Inferior parietal cortex (tissue), 1 donor: Measurements from ENCODE around the gene IL22RA1.

Experiments
- DNase-seq: peaks from one replicate; pipeline ENCODE4 v3.0.0-alpha.2; 2016; ENCODE audit errors: extremely low spot score

The IL22RA1 gene

DNA sequence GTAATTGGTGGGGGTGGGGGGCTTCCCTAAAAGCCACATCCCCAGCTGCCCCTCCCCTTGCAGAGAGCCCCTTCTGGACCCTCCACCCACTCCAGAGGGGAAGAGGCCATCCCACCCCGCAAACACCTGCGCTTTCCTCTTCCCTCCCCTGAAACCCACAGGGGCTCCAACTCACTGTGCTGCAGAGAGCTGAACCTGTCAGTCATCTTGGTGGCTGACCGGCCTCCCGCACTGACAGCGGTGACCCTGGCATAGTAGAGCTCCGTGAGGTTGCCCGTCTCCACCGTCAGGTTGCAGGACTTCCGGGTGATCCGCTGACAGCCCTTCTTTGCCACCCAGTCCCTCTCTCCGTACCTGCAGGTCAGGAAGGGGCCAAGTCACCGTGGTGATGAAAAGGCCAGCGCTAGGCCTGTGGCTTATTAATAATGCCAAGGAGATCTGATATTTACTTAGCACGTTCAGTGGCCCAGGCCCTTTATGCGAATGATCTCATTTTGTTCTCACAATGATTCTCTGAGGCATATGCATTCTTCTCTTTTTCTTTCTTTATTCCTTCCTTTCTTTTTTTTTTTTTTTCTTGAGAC lies 5.9 kb downstream of the IL22RA1 start:
- DNase-seq, result no peak

DNA sequence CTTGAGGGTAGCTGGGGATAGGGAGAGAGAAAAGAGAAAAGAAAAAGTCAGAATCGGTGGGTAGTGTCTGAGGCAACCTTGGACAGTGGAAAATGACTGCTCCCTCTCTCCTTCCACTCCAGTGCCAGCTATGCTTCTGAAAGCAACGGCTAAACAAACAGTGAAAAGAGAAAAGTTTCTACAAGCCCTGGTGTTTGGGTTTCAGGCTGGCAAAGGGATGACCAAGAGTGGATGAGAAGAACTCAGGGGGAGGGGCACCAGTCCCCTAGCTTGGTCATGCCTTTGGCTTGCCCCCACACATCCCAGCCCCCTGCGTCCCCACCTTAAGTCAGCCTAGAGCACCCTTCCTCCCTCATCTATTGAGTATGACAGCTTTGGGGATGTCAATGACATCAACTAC lies 8.6 kb downstream of the IL22RA1 start:
- DNase-seq, result no peak

DNA sequence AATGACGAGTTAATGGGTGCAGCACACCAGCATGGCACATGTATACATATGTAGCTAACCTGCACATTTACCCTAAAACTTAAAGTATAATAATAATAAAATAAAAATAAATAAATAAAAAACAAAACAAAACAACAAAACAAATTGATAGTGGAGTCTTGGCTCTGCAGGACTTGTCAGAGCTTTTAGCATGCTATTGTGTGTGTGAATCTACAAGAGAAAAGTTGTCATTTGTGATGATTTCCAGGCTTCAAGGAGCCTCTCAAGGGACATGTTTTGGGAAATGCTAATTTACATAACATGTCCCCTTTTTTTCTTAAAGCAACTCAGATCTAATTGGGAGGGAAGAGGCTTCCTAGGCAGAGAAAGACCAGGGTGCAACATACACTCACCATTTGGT lies 9.1 kb downstream of the IL22RA1 start:
- no peak for DNase-seq

DNA sequence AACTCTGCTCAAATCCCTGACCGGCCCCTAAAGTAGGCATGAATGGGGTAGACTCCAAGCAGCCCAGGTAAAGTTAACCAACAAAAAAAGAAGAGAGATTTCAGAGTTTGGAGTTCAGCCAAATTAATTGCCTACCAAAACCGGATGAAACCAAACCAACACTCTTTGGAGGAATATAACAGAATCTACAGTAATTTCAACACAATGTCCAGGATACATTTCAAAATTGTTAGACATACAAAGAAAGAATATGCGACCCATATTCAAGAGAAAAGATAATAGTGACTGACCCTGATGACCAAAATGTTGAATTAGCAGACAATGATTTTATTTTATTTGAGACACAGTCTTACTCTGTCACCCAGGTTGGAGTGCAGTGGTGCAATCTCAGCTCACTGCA lies 12.6 kb downstream of the IL22RA1 start:
- no peak for DNase-seq

DNA sequence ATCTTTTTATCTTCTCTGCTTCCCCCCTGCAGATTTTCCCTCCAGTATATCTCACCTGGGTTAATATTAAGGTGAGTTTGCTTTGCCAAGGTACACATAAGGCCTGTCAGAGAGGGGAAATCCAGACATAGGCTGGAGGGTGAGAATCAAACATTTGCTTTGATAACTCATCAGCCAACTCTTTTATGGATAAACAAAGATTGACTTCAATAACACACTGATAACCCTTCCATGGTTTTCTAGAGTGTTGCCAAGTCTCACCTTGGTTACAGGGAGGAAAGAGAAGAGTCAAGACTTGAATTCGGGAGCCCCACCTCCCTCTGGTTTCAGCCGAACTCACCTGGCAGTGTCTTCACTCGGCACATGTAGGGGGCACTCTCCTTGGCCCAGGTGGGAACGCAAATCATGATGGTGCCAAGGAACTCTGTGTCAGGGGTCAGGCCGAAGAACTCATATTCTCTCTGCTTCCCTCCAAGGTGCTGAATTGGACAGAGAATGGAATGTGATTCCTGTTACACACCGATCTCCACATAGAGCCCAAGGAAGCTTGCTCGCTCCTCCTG lies 15.1 kb downstream of the IL22RA1 start:
- DNase-seq, result no peak

DNA sequence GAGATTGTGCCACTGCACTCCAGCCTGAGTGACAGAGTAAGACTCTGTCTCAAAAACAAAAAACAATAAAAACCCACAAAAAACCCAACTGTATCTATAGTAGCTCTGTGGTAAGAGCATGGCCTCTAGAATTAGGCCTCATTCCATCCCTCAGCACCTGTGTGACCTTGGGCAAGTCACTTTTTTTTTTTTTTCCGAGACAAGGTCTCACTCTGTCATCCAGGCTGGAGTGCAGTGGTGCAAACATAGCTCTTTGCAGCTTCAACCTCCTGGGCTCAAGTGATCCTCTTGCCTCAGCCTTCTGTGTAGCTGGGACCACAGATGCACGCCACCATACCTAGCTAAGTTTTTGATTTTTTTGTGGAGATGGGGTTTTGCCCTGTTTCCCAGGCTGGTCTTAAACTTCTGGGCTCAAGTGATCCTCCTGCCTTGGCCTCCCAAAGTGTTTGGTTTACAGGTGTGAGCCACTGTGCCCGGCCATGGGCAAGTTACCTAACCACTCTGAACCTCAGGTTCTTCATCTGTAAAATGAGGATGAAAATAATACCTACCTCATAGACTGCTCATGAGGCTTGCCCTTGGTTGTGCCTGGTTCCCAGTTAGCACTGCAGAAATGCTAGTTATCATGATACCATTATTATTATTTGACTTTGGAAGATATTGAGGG lies 15.7 kb downstream of the IL22RA1 start:
- DNase-seq, result no peak

DNA sequence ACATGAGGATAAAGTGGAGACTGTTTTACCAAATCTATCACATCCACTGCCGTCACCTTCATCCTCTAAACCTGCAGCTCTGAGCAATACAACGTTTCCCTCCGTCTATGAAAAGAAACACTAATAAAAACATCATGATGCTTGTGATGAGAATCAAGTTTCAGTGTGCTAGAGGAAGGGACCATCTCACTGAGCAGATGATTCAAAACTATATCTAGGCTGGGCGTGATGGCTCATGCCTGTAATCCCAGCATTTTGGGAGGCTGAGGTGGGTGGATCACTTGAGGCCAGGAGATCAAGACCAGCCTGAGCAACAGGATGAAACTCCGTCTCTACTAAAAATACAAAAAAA lies 16.3 kb downstream of the IL22RA1 start:
- no peak for DNase-seq

DNA sequence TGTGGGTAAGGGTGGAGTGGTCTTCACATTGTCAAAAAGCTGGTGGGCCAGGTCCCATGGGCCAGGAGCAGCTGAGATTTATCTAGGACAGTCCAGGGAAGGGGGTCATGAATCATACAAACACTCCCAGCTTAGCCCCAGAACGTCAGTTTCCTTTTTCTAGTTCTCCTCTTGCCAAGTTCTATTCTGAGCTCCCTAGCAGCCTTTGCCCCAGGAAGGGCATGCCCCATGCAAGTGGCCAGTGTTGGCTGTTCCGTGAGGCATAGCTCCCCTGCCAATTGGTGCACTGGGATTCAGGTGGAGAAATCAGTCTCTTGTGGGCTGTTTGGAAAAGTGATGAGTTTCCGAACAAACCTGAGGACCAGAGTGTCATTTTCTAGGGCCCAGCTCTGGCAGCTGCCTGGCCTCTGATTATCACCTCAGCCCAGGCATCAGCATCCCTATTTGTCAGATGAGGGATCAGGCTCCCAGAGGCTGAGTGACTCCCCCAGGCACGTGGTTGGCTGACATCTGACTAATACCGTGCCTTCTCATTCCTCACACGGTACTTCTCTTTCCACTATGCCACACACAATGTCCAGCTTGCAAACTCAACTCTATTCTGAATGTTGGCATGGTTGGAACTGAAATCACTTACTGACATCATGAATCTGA lies 16.8 kb downstream of the IL22RA1 start:
- DNase-seq, result no peak

DNA sequence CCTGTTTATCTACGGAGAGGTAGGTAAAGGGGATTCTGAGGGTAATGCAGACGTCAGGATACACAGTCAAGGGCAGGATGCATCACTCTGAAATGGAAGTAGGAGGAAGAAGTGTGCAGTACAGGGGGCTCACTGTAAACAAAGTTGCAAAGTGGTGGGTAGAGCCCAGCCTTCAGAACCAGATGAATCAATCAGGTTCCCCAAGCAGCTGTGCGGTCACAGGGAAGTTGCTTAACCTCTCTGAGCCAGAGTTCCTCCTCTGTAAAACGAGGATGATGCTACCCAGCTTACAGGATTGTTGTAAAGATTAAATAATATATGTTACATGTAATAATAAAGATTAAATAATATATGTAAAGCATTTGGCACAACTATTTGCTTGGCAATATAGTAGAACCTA lies 17.5 kb downstream of the IL22RA1 start:
- DNase-seq, result no peak

DNA sequence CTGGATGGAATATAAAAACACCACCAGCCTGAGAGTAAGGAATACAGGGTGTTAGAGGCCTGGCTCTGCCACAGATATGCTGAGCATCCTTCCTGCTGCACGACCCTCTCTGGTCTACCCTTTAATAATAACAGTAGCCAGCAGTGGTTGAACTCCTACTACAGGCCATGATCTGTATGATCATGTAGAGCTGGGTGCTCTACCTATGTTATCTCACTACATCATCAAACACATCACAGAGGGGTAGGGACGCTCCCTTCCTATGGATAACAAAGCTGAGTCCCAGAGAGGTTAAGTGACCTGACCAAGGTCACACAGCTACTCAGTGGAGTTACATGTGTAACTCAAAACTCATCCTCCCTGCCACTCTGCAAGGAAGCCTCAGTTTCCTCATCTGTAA lies 18.0 kb downstream of the IL22RA1 start:
- no peak for DNase-seq

DNA sequence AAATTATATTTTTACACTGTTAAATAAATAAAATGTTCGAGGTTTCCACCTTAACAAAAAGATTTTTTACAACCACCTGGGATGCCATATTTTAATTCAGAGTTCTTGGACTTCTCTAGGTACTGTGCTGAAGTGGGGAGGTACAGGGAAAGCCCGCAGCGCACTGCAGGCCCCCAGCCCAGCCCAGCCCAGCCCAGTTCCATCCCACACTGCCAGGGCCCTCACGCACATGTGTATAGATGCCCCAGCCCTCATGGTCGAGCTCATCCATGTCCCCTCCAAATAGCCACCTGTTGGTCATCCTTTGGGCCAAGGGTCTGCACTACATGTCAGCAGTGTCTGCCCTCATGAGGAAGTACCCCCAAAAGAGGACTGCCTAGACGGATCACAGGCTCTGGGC lies 19.3 kb downstream of the IL22RA1 start:
- DNase-seq, result no peak

DNA sequence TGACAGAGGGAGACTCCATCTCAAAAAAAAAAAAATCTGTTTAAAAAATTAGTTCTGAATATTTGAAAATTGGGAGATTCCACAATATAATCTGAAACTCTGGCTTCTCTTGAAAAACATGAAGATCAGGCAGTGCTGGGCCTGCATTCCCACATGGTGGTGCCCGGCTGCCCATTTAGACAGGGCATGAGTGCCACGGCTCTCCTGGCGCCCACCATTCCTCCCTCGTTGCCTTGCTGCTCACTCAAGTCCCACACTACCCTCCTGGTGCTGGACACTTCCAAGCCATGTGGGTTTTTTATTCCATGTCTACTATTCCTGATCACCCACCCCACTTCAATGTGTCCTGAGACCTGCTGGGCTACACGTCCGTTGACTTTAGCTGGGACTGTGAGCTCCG lies 20.2 kb downstream of the IL22RA1 start:
- no peak for DNase-seq

DNA sequence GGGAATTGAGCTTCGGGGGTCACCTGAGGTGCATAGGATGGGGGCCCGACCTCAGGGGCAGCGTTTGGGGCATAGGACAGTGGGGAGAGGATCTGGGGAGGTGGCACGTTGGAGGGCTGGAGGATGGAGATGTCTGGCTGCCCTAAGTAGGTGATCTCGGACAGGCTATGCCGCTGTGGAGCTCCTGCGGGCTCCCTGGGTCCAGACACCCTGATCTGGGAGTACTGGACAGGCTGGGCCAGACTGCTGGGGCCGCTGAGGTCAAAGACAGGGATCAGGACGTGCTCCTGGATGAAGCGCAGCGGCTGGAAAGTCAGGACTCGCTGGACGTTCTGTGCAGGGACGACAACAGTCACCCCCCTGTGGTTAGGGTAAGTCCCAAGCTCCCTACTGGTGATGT lies 21.5 kb downstream of the IL22RA1 start:
- DNase-seq, result no peak

DNA sequence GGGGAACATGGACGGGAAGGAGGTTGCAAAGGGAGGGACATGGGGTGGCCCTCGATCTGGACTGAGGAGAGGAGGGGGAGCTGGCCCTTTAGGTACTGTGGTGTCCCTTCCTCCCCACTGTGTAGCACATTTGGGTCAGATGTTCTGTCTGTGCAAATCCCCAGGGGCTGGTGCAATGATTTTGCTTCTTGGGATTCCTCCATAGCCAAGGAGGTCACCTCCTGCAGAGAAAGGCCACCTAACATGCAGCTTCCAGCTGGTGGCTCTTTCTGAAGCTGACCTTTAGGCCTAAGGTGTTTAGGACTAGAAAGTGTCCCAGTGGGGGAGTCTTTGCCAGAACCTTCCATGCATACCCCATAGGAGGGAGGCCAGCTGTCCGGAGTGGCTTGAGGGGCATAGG lies 22.0 kb downstream of the IL22RA1 start:
- DNase-seq, result no peak

DNA sequence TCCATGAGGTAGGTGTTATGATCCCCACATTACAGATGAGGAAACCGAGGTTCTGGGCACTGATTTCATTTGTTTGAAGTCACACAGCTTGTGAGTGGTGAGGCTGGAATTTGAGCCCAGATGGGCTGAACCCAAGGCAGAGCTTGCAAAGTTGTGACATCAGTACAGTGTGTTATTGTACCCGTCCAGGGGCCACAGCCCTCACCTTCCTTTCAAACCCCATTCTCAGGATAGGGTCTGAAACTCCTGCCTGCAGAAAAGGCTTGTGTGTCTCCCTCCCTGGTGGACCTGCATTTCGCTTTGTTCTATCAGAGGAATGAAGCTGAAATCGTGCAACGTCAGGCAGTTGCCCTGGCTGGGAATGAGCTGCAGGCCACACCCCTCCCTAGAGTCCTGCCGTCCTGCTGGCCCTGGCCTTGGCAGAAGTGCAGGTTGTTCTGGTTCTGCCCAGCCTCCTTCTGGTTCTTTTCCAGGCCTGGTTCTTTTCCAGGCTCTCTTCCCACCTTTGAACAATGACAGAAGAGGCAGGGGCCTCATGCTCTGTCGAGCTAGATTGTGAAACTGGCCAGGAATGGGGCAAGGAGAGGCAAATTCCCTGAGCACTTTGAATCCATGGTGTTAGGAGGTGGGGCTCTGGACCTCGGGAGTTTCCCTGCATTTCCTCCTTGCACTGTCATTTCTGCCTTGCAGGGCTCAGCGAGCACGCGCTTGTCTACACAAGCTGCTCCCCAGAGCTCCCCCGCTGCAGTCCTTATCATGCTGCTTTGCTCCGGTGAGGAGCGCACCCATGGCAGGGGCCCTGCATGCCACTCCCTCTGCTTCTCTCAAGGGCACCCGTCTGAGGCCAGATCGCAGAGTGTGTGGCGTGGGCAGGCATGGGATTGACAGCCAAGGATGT lies 22.8 kb downstream of the IL22RA1 start:
- DNase-seq, result no peak

DNA sequence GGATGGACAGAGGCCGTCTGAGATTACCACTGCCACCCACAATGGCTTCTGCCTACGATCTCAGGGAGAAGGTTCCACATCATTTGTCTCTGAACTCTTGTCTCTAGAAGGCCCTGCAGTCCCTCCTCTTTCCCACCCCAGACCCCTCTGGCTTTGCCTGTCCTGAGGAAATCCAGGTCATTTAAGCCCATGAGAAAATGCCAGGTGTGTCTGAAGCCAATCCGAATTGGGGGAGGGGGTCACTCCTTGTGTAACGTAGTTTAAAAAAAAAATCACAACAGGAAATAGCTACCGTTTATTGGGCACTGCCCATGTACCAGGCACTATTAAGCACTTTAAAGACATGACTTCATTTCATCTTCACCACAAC lies 23.5 kb downstream of the IL22RA1 start:
- no peak for DNase-seq

DNA sequence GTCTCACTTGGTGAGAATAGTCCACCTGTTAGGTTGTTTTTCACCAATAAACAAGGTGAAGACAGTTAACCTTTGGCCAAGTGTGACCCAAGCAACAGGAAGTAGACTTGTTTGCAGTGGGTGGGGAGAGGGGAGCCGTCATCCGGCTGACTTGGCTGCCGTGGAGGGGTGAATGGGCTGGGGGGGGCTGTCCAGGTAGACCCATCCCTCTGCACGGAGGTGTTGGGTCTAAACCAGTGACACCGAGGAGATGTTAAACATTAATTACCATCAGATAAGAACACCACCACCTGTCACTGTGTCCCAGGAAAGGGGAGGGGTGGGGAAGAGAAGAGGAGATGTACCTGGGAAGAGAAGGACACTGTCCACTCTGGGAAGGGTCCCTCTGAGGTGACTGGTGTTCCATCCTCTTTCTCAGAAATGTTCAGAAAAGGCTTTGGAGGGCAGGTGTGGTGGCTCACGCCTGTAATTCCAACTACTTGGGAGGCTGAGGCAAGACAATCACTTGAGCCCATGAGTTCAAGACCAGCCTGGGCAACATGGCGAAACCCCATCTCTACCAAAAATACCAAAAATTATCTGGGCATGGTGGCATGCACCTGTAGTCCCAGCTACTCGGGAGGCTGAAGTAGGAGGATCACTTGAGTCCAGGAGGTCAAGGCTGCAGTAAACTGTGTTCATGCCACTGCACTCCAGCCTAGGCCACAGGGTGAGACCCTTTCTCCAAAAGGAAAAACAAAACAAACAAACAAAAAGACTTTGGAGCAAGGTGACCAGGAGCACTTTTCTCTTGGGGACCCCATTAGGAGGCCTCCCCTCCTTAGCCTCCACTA lies 24.3 kb downstream of the IL22RA1 start:
- DNase-seq, result no peak

DNA sequence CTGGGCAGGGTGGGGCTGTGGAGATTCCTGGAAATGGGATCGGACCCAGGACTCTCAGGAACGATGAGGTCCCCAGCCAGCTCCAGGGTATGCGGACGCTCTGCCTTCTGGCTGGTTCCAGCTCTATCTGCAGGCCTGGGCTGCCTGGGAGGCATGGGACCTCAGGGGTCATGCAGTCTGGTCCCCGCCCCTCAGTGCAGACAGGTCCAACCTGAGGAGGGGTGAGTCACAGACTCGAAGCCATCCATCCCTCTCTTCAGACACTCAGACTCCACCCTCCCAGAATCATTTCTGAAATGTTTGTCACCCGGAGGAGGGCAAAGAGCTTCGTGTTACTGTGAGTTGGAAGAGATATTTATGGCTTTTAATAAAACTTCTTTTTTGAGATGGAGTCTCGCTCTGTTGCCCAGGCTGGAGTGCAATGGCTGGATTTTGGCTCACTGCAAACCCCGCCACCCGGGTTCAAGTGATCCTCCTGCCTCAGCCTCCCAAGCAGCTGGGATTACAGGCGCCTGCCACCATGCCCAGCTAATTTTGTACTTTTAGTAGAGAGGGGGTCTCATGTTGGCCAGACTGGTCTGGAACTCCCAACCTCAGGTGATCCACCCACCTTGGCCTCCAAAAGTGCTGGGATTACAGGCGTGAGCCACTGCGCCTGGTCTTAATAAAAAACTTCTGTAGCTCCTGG lies 25.1 kb downstream of the IL22RA1 start:
- no peak for DNase-seq

DNA sequence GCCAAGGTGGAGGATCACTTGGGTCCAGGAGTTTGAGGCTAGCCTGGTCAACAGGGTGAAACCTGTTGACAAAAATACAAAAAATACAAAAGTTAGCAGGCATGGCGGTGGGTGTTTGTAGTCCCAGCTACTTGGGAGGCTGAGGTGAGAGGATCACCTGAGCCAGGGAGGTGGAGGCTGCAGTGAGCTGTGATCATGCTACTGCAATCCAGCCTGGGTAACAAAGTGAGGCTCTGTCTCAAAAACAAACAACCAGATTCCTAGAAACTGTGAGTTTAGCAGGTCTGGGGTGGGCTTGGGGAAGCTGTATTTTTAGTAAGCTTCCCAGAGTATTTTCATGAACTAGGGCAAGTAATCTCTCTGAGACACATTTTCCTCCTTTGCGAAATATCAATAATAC lies 25.8 kb downstream of the IL22RA1 start:
- DNase-seq, result no peak

DNA sequence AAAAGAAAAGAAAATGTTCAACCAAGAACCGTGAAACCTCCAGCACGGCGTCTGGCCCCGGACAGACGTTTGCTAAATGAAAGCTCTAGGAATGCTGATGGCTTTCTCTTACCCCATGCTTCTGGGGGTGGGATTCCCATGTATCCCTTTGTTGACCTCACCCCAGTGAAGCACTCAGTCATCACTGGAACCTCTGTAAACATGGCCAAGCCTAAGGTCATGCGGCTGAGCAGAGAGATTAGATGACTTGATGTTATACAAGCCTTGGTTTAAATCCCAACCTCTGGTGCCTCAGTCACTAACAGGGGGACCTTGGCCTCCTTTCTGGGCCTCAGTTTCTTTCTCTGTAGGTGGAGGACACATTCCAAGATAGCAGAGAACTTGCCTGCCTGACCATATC lies 28.2 kb downstream of the IL22RA1 start:
- DNase-seq, result no peak

DNA sequence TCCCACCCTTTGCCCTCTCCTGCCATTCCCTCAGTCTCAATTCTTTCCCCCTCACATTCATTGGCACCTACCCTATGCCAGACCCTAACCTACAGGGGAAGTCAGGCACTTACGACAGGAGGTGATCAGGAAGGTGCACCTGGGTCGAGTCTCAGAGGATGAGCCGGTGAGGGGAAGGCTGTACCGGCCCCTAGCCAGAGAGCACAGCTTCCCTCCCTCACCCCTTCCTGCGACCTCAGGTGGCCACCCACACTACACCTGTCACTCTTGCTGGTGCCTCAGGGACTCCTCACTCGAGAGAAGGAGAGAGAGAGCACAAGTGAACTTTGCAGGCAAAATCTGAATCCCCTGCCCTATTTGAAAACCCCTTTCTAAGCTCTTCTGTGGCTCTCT lies 29.3 kb downstream of the IL22RA1 start:
- DNase-seq, result no peak
